Hindlimb muscle (tissue), 1 donor: ENCODE measurements around the gene PDXDC1. TPM values are rescaled to one million over a fixed set of nuclear protein-coding genes. Genes with fewer than 3 reads are reported as not detected.
"Not testable (repeated sequence)": the region's sequence is repeated elsewhere in the genome, so short reads cannot be mapped to it uniquely, and the experiment has no call there.

Experiments
- DNase-seq: peaks from one replicate; pipeline ENCODE4 v3.0.0-alpha.2; 2013
- polyA plus RNA-seq: library from polyadenylated mRNA; unstranded; fragments of 120-200 nt; gene quantifications from one replicate; pipeline ENCODE4 v1.2.1, GENCODE V29; 2013; ENCODE audit not compliant: insufficient read length

Gene PDXDC1
- polyA plus RNA-seq, 1 donor, result 39.5 TPM

DNA sequence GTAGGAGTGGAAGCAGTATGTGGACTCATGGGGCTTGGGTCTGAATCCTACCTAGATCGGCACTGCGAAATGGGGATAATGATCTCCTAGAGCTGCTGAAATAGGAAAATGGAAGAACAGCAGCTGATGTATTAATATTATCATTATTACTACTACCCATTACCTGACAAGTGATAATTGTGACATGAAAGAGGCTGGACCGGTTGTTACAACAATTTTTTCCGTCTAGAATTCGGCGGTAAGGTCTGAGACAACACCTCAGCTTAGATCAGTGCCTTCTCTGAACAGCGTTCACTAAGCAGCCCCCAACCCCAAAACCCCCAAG, 533 bp upstream of the PDXDC1 start:
- peak; percentile 24 for DNase-seq

DNA sequence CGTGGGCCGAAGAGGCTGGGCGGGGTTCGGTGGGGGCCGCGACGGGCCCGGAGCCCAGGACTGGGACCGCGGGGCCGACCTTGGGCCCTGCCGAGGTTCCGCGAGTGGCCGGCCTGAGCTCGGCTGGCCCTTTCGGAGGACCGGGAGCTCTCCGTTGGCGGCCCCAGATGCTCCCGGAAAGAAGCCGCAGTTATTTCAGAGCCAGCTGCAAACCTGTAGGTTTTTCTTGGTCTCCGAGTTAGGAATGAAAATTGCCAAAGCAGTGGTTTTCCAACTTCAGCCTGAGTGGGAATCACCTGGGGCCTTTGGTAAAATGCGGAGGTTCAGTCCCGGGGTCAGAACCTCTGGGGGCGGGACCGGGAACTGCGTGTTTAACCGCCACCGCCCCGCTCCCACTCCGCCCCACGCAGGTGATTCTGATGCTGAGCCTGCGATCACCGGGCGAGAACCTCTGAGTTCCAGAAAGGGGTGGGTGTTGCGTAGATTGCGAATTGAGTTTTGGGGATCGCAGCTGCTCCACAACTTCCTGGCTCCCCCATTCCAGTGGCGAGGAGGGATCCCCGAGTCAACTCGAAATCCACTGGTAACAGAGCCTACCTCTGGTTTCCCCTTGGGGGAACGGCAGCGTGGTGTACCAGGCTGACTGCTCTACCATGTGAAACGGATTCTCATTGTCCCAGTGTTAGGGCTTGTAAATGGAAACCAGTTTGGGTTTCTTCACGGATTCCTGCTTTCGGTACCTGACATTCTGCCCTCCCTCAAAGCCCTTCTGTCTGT, 780 bp downstream of the PDXDC1 start:
- DNase-seq, result peak; percentile 12

DNA sequence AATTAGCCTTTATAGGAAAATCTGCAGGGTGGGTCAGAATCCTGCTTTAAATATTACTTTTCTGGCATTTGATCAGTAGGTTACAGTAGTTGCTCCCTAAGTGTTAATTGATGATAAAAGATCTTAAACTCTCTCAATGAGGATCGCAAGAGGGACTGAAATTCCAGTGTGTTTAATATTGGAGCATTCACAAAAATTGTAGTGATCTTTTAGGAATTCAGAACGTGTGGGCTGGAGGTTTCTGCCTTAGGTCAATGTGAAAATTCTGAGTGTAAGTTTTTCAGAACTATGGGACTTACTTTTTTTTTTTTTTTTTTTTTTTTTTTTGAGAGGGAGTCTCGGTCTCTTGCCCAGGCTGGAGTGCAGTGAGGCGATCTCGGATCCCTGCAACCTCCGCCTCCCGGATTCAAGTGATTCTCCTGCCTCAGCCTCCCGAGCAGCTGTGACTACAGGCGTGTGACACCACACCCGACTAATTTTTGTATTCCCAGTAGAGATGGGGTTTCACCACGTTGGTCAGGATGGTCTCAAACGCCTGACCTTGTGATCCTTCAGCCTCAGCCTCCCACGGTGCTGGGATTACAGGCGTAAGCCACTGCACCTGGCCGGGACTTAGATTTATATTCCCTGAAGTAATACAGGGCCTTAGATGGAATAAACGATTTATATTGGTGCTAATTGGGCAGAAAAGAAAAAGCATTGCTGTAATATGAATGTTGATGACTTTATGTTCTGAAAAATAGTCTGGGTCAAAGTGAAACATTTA, 2.3 kb downstream of the PDXDC1 start:
- not testable (repeated sequence) for DNase-seq

- not testable (repeated sequence) for DNase-seq
Observed at GRCh38 chr16:14978281-14978680, 3.5 kb downstream of the PDXDC1 start.

DNA sequence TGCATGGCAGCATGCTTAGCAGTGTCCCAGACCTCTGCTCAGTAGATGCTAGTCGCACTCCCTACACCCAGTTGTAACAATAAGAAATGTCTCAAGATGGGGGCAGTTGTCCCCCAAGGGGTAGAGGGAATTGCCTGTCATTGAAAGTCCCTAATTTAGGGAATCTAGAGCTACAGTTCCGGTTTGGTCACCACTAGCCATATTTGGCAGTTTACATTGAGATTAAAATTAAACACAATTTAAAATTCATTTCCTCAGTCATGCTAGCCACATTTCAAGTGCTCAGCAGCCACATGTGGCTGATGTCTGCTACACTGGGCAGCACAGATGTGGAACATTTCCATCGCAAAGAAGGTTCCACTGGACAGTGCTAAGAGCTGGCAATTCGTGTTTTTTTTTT, 4.1 kb downstream of the PDXDC1 start:
- not testable (repeated sequence) for DNase-seq

DNA sequence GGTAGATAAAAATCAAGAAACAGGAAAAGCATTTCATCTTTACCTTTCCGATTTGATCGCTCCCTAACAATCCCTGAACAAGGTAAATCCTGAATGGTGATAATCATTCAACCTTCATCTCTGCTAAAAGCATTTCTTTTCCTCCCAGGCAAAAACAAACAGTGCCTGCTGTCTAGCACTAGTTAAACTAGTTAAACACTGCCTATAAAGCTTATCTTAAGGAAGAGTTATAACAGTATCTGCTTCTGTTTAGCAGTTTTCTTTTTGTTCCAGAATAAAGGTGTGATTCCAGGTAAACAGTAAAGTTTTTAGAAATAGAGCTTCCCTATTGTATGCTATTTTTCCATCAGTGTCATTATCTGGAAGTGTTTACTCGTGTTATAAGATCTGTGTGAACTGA, 6.4 kb downstream of the PDXDC1 start:
- not testable (repeated sequence) for DNase-seq

DNA sequence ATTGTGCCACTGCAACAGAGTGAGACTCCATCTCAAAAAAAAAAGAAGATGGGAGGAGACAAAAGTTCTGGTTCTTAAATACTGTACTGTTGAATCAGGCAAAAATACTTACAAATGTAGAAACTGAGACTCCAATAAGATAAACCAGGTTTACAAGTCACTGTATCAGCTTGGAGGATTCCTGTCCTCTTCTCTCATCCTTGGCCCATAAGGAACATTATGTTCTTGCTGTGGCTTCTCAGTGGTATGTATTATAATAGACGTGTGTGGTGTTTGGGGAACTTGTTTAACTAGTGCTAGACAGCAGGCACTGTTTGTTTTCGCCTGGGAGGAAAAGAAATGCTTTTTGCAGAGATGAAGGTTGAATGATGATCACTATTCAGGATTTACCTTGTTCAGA, 7.7 kb downstream of the PDXDC1 start:
- DNase-seq, result not testable (repeated sequence)

- not testable (repeated sequence) for DNase-seq
Observed at GRCh38 chr16:14988092-14988491, 13.3 kb downstream of the PDXDC1 start.

GRCh38 chr16:14988661-14989191, 13.9 kb downstream of the PDXDC1 start:
- not testable (repeated sequence) for DNase-seq

DNA sequence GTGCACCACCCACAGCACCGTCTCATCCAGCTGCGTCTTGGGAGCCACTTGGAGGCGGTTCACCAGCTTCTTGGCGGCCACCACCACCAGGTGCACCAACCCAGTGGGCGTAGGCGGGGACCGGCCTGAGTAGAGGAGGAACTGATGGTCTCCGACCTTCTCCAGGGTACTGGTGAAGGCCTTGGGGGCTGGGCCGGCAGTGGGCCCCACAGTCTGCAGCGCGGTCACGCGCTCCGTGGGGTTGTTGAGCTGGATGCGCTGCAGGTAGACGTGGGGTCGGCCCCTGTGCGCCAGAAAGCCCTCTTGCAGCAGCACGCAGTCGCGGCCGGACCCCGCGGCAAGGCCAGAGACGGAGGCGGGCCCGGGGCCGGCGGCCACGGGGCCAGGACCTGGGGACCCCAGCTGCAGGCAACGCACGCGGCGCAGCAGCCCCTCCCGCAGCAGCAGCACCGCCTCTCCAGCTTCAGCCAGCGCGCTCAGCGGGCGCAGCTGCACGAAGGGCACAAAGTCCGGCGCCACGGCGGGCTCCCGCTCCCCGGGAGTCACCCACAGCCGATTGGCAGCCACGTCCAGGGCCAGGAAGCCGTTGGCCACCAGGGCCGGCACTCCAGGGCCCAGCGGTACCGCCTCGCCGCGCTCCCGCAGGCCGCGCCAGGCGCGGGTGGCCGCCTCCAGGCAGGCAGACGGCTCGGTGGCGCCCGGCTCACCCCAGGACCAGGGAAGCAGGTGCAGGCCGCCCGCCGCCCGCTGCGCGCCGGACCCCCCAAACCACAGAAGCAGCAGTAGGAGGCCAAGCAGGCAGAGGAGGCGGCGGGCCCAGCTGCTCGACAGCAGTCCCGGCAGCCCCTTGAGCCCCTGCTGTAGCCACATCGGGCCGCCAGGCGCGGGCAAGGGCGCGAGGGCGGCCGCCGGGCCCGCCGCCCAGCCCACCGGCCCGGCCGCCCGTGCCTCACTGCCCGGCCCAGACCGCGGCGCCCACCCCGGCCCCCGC, 14.8 kb downstream of the PDXDC1 start:
- DNase-seq, result not testable (repeated sequence)

DNA sequence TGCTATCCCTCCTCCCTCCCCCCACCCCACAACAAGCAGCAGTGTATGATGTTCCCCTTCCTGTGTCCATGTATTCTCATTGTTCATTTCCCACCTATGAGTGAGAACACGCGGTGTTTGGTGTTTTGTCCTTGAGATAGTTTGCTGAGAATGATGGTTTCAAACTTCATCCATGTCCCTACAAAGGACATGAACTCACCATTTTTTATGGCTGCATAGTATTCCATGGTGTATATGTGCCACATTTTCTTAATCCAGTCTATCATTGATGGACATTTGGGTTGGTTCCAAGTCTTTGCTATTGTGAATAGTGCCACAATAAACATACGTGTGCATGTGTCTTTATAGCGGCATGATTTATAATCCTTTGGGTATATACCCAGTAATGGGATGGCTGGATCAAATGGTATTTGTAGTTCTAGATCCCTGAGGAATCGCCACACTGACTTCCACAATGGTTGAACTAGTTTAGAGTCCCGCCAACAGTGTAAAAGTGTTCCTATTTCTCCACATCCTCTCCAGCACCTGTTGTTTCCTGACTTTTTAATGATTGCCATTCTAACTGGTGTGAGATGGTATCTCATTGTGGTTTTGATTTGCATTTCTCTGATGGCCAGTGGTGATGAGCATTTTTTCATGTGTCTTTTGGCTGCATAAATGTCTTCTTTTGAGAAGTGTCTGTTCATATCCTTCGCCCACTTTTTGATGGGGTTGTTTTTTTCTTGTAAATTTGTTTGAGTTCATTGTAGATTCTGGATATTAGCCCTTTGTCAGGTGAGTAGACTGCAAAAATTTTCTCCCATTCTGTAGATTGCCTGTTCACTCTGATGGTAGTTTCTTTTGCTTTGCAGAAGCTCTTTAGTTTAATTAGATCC, 18.7 kb downstream of the PDXDC1 start:
- not testable (repeated sequence) for DNase-seq

- DNase-seq, result not testable (repeated sequence)
Observed at GRCh38 chr16:14996702-14997101, 21.9 kb downstream of the PDXDC1 start.

DNA sequence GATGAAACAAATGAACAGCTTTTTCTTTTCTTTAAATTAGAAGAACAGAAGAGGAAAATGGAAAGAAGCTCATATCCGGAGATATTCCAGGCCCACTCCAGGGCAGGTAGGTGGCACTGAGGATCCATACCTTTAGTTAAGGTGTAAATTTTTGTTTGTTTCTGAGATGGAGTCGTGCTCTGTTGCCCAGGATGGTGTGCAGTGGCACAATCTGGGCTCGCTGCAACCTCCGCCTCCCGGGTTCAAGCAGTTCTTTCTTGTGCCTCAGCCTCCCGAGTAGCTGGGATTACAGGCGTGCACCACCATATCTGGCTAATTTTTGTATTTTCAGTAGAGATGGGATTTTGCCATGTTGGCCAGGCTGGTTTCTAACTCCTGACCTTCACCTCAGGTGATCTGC, 23.5 kb downstream of the PDXDC1 start:
- not testable (repeated sequence) for DNase-seq

GRCh38 chr16:14999845-15000244, 25.0 kb downstream of the PDXDC1 start:
- not testable (repeated sequence) for DNase-seq

- DNase-seq, result not testable (repeated sequence)
Observed at GRCh38 chr16:15002448-15002847, 27.6 kb downstream of the PDXDC1 start.

DNA sequence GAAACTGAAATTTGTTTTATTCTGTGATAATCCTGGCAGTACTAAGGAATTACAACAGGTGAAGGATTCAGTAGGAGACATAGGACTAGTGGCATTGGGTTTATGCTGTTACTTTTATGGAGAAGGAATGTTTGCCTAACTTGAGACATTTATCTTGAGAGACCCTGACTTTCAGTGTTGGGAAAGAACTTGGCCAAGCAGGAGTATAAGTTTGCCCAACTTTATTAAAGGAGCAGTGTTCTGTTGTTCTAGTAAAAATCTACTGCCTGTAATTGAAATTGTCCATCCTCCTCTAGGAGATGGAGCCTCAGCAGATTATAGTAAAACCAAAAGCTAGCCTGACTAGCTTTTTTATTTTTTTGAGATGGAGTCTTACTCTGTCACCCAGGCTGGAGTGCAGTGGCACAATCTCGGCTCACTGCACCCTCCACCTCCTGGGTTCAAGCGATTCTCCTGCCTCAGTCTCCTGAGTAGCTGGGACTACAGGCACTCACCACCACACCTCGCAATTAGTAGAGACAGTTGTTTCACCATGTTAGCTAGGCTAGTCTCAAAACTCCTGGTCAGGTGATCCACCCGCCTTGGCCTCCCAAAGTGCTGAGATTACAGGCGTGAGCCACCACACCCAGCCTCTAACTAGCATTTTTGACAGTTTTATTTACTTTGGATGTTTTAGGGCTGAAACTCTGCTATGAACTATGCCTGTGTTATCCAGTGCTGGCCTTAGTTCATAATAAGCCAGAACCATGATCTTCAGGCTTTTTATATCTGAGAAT, 30.7 kb downstream of the PDXDC1 start:
- not testable (repeated sequence) for DNase-seq

- not testable (repeated sequence) for DNase-seq
Observed at GRCh38 chr16:15008647-15009046, 33.8 kb downstream of the PDXDC1 start.

GRCh38 chr16:15012941-15013340, 38.1 kb downstream of the PDXDC1 start:
- DNase-seq, result not testable (repeated sequence)

- not testable (repeated sequence) for DNase-seq
Observed at GRCh38 chr16:15015671-15016070, 40.8 kb downstream of the PDXDC1 start.

DNA sequence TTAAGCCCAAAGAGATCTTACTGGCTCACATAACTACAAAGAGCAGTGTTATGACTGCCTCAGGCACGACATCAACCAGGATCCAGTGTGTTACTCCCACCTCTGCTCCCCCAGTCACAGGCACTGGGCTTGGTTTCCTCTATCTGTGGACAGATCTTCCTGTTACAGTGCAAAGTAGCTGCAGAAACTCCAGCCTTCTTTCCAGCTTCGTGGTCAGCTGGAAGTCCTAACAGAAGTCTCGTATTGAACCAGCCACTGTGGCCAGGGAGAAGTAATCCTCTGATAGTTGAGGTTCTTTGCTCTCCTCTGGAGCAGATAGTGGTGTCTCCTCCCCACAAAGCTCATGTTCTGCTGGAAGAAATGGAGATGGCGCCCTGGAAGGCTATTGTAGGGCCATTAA, 41.5 kb downstream of the PDXDC1 start:
- DNase-seq, result not testable (repeated sequence)
